Gastrocnemius medialis (tissue), 4 donors: ENCODE data around the gene GALNT2.

Source experiments
- POLR2A ChIP-seq, 2 donors: fragments of 450-650 bp; IDR thresholded peaks; one replicate each; pipeline ENCODE4 v1.6.1; 2017; ENCODE audit warnings: antibody characterized with exemption in 2 of 2, mild to moderate bottlenecking in 2 of 2, moderate library complexity in 2 of 2
- TF ChIP-seq, protein P1 (sequence below), 5 experiments: fragments of 450-650 bp in 3 of 5; fragments of 200-600 bp in 2 of 5; sonication (generic) in 2 of 5; IDR thresholded peaks in 4 of 5; conservative IDR thresholded peaks in 1 of 5; 1 replicate in 4 of 5; 2 replicates in 1 of 5; pipeline ENCODE4 v1.5.1; 2016 to 2019; ENCODE audit warnings: antibody characterized with exemption in 5 of 5, mild to moderate bottlenecking in 3 of 5, moderate library complexity in 3 of 5

GRCh38 chr1:230030122-230030821 is 36.8 kb upstream of the GALNT2 start:
- TF ChIP-seq, protein P1, sequence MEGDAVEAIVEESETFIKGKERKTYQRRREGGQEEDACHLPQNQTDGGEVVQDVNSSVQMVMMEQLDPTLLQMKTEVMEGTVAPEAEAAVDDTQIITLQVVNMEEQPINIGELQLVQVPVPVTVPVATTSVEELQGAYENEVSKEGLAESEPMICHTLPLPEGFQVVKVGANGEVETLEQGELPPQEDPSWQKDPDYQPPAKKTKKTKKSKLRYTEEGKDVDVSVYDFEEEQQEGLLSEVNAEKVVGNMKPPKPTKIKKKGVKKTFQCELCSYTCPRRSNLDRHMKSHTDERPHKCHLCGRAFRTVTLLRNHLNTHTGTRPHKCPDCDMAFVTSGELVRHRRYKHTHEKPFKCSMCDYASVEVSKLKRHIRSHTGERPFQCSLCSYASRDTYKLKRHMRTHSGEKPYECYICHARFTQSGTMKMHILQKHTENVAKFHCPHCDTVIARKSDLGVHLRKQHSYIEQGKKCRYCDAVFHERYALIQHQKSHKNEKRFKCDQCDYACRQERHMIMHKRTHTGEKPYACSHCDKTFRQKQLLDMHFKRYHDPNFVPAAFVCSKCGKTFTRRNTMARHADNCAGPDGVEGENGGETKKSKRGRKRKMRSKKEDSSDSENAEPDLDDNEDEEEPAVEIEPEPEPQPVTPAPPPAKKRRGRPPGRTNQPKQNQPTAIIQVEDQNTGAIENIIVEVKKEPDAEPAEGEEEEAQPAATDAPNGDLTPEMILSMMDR (IDR thresholded peaks at IDR 0.05 in 4 of 5, conservative IDR thresholded peaks at IDR 0.05 in 1 of 5): no peak
- no peak for TF ChIP-seq POLR2A (IDR thresholded peaks at IDR 0.05)
